Measurements from ENCODE around the gene SNTB2. TPM values are rescaled to one million over a fixed set of nuclear protein-coding genes. Genes with fewer than 3 reads are reported as not detected.

SNTB2 gene
- polyA plus RNA-seq, 3 donors, result 1.2 to 6.0 (median 5.0) TPM

GRCh38 chr16:69273009-69273408 is 86.0 kb downstream of the SNTB2 start:
- Mint-ChIP-seq H3K27me3 (ENCODE audit: low read depth in 3 of 3) (peaks cover 12 to 27% (median 14%) of the 10 kb centered on the region in 3 donors), H3K36me3 (peaks cover 3% of the 10 kb centered on the region in 2 donors), H3K4me1 (peaks cover 2% of the 10 kb centered on the region), H3K9me3 (no peaks in the 10 kb centered on the region), H3K4me3 (peak overlapping the region in 1 of 2 donors; percentile 54), H3K27ac (no peak overlapping the region)
- Histone ChIP-seq H3K9me3 (replicated peaks in 1 of 2; ENCODE audit: control insufficient read depth in 1 of 2, insufficient read depth in 1 of 2, low read length in 2 of 2) (no peaks in the 10 kb centered on the region), H2AFZ (ENCODE audit: insufficient read depth, low read depth, low read length, poor library complexity, severe bottlenecking) (no peak overlapping the region), H3K4me1 (ENCODE audit: control insufficient read depth in 1 of 2, insufficient read depth in 2 of 2, low read length in 2 of 2) (no peaks in the 10 kb centered on the region), H3K4me3 (replicated peaks in 1 of 3; ENCODE audit: low read depth in 2 of 3, low read length in 3 of 3) (no peak overlapping the region), H4K20me1 (ENCODE audit: insufficient read depth, low read length) (no peaks in the 10 kb centered on the region), H3K4me2 (replicated peaks; ENCODE audit: extremely low read depth, low read length, poor library complexity, severe bottlenecking) (no peak overlapping the region), H3K27ac (ENCODE audit: low read depth in 1 of 2, low read length in 2 of 2) (no peak overlapping the region), H3K27me3 (ENCODE audit: control insufficient read depth in 2 of 2, insufficient read depth in 2 of 2, low read length in 2 of 2) (peaks cover 0 to 3% of the 10 kb centered on the region in 2 donors), H3K79me2 (ENCODE audit: insufficient read depth, low read length) (no peaks in the 10 kb centered on the region), H3K9ac (ENCODE audit: insufficient read depth, low read length, poor library complexity, severe bottlenecking) (no peak overlapping the region), H3K36me3 (replicated peaks in 1 of 2; ENCODE audit: control insufficient read depth in 1 of 2, insufficient read depth in 2 of 2, low read length in 2 of 2) (no peaks in the 10 kb centered on the region)
- intact Hi-C loops (cut with micrococcal nuclease), result no loop called here
- DNase-seq, result no peak
- no CpG with 5 or more reads among the region's 4 CpGs for WGBS (ENCODE audit: insufficient coverage)
- TF ChIP-seq CTCF (IDR thresholded peaks at IDR 0.05), result no peak

GRCh38 chr16:69274699-69275235 is 87.8 kb downstream of the SNTB2 start:
- Mint-ChIP-seq H3K36me3 (peaks cover 3% of the 10 kb centered on the region in 2 donors), H3K4me3 (no peak overlapping the region), H3K9me3 (no peaks in the 10 kb centered on the region), H3K4me1 (peaks cover 2% of the 10 kb centered on the region), H3K27me3 (ENCODE audit: low read depth in 3 of 3) (peaks cover 4 to 29% (median 22%) of the 10 kb centered on the region in 3 donors), H3K27ac (no peak overlapping the region)
- H3K9me3 ChIP-seq (replicated peaks in 1 of 2; ENCODE audit: control insufficient read depth in 1 of 2, insufficient read depth in 1 of 2, low read length in 2 of 2), result no peaks in the 10 kb centered on the region
- DNase-seq, result no peak
- no peaks in the 10 kb centered on the region for H3K4me1 ChIP-seq (ENCODE audit: control insufficient read depth in 1 of 2, insufficient read depth in 2 of 2, low read length in 2 of 2)
- H3K79me2 ChIP-seq (ENCODE audit: insufficient read depth, low read length), result no peaks in the 10 kb centered on the region
- H2AFZ ChIP-seq (ENCODE audit: insufficient read depth, low read depth, low read length, poor library complexity, severe bottlenecking), result no peak overlapping the region
- no peaks in the 10 kb centered on the region for H4K20me1 ChIP-seq (ENCODE audit: insufficient read depth, low read length)
- 100% methylated on average over 1 of the region's 4 CpGs for WGBS (ENCODE audit: insufficient coverage)
- no peak overlapping the region for H3K27ac ChIP-seq (ENCODE audit: low read depth in 1 of 2, low read length in 2 of 2)
- H3K4me2 ChIP-seq (replicated peaks; ENCODE audit: extremely low read depth, low read length, poor library complexity, severe bottlenecking), result no peak overlapping the region
- H3K36me3 ChIP-seq (replicated peaks in 1 of 2; ENCODE audit: control insufficient read depth in 1 of 2, insufficient read depth in 2 of 2, low read length in 2 of 2), result no peaks in the 10 kb centered on the region
- H3K4me3 ChIP-seq (replicated peaks in 1 of 3; ENCODE audit: low read depth in 2 of 3, low read length in 3 of 3), result no peak overlapping the region
- intact Hi-C loops (cut with micrococcal nuclease), result no loop called here
- TF ChIP-seq CTCF (IDR thresholded peaks at IDR 0.05), result no peak
- H3K9ac ChIP-seq (ENCODE audit: insufficient read depth, low read length, poor library complexity, severe bottlenecking), result no peak overlapping the region
- H3K27me3 ChIP-seq (ENCODE audit: control insufficient read depth in 2 of 2, insufficient read depth in 2 of 2, low read length in 2 of 2), result peaks cover 0 to 3% of the 10 kb centered on the region in 2 donors
